MM.1S (cell line): Measurements from ENCODE around the gene OR51E1.

Experiments used
- DNase-seq: peaks from one replicate; pipeline ENCODE4 v3.0.0-alpha.2; 2015
- H2AFZ ChIP-seq: fragments of 300-600 bp; sonication (generic); 2 replicates; pipeline ENCODE4 v1.6.0; 2016; ENCODE audit warnings: antibody characterized with exemption, low read length
- H3F3A ChIP-seq: fragments of 300-600 bp; sonication (generic); 2 replicates; pipeline ENCODE4 v1.6.1; 2016; ENCODE audit warnings: mild to moderate bottlenecking, antibody characterized with exemption, low read length, moderate library complexity, mixed read lengths; ENCODE audit not compliant: insufficient read depth
- H3K27ac ChIP-seq: fragments of 300-600 bp; sonication (generic); 2 replicates; pipeline ENCODE4 v1.5.1; 2016; ENCODE audit warnings: mild to moderate bottlenecking, low read length
- H3K27me3 ChIP-seq: fragments of 300-600 bp; sonication (generic); replicated peaks from 2 replicates; pipeline ENCODE4 v1.6.0; 2016; ENCODE audit warnings: low read length; ENCODE audit not compliant: insufficient read depth
- H3K36me3 ChIP-seq: fragments of 300-600 bp; sonication (generic); replicated peaks from 2 replicates; pipeline ENCODE4 v1.6.1; 2016; ENCODE audit warnings: mild to moderate bottlenecking, low read length, mixed read lengths; ENCODE audit not compliant: insufficient read depth
- H3K4me1 ChIP-seq: fragments of 300-600 bp; sonication (generic); 2 replicates; pipeline ENCODE4 v1.6.1; 2016; ENCODE audit warnings: low read length, mixed read lengths
- H3K4me2 ChIP-seq: fragments of 300-600 bp; sonication (generic); 2 replicates; pipeline ENCODE4 v1.6.0; 2016; ENCODE audit warnings: low read depth, low read length
- H3K4me3 ChIP-seq: fragments of 300-600 bp; sonication (generic); 2 replicates; pipeline ENCODE4 v1.5.1; 2016; ENCODE audit warnings: low read length, mixed read lengths
- H3K79me2 ChIP-seq: fragments of 300-600 bp; sonication (generic); 2 replicates; pipeline ENCODE4 v1.6.1; 2016; ENCODE audit warnings: mixed run types, low read length, mixed read lengths
- H3K9ac ChIP-seq: fragments of 300-600 bp; sonication (generic); 2 replicates; pipeline ENCODE4 v1.6.1; 2016; ENCODE audit warnings: low read length, mixed read lengths
- H3K9me2 ChIP-seq: fragments of 300-600 bp; sonication (generic); replicated peaks from 2 replicates; pipeline ENCODE4 v1.6.1; 2016; ENCODE audit warnings: mild to moderate bottlenecking, low read length, mixed read lengths; ENCODE audit not compliant: insufficient read depth
- H3K9me3 ChIP-seq: fragments of 300-600 bp; sonication (generic); replicated peaks from 2 replicates; pipeline ENCODE4 v1.6.1; 2016; ENCODE audit warnings: mild to moderate bottlenecking, low read length, mixed read lengths; ENCODE audit not compliant: insufficient read depth
- H4K20me1 ChIP-seq: fragments of 300-600 bp; sonication (generic); 2 replicates; pipeline ENCODE4 v1.6.1; 2016; ENCODE audit warnings: mild to moderate bottlenecking, low read length, moderate library complexity, mixed read lengths; ENCODE audit not compliant: insufficient read depth
- CTCF ChIP-seq: fragments of 300-600 bp; sonication (generic); IDR thresholded peaks from 2 replicates; pipeline ENCODE4 v1.5.1; 2016; ENCODE audit warnings: antibody characterized with exemption, low read length, mixed read lengths
- EZH2 ChIP-seq: fragments of 300-600 bp; sonication (generic); optimal IDR thresholded peaks from 2 replicates; pipeline ENCODE3; 2017; ENCODE audit warnings: low read depth, mild to moderate bottlenecking, antibody characterized with exemption, low read length, mixed read lengths
- EZH2phosphoT487 ChIP-seq: fragments of 300-600 bp; sonication (generic); IDR thresholded peaks from 2 replicates; pipeline ENCODE4 v1.6.1; 2018; ENCODE audit warnings: antibody characterized with exemption, low read length

OR51E1 gene

GRCh38 chr11:4607096-4607495 lies 36.7 kb upstream of the OR51E1 start:
- Histone ChIP-seq H3K27me3 (no peaks in the 10 kb centered on the region), H3K79me2 (no peaks in the 10 kb centered on the region), H4K20me1 (no peaks in the 10 kb centered on the region), H3K9me2 (no peaks in the 10 kb centered on the region), H3K4me1 (no peaks in the 10 kb centered on the region; the same call in 1 of the 2 replicates), H3K27ac (no peak overlapping the region), H2AFZ (peak overlapping the region; percentile 79), H3K9ac (peak overlapping the region; percentile 78; the same call in 1 of the 2 replicates), H3K4me2 (peak overlapping the region; percentile 86), H3K9me3 (no peaks in the 10 kb centered on the region), H3K4me3 (peak overlapping the region; percentile 75), H3K36me3 (no peaks in the 10 kb centered on the region), H3F3A (peaks cover 6% of the 10 kb centered on the region; the same call in 1 of the 2 replicates)
- TF ChIP-seq EZH2phosphoT487: no peak
- no peak for TF ChIP-seq EZH2
- TF ChIP-seq CTCF: no peak
- no peak for DNase-seq

- no peaks in the 10 kb centered on the region for H3K27me3 ChIP-seq
- H3F3A ChIP-seq: peaks cover 6% of the 10 kb centered on the region; the same call in 1 of the 2 replicates
- peak within 1 kb of the TSS; percentile 78 for H3K9ac ChIP-seq
Measured at GRCh38 chr11:4607781-4608666, 35.8 kb upstream of the OR51E1 start, which contains the start of gene TRIM68. Gene TRIM68 (minus strand): TSS chr11:4608231. CDS start chr11:4605504, 2,727 bp downstream.

GRCh38 chr11:4610258-4610935 lies 33.4 kb upstream of the OR51E1 start:
- no peaks in the 10 kb centered on the region for H3K79me2 ChIP-seq
- TF ChIP-seq EZH2phosphoT487 (no peak), EZH2 (no peak), CTCF (no peak)
- peak; percentile 10 for DNase-seq
- H3K27me3 ChIP-seq: no peaks in the 10 kb centered on the region
- H3K4me1 ChIP-seq: no peaks in the 10 kb centered on the region; the same call in 1 of the 2 replicates
- H3K4me2 ChIP-seq: peak overlapping the region; percentile 51
- peaks cover 6% of the 10 kb centered on the region; the same call in 1 of the 2 replicates for H3F3A ChIP-seq
- no peaks in the 10 kb centered on the region for H3K36me3 ChIP-seq
- no peaks in the 10 kb centered on the region for H3K9me2 ChIP-seq
- H3K9ac ChIP-seq: no peak overlapping the region
- H3K9me3 ChIP-seq: no peaks in the 10 kb centered on the region
- H2AFZ ChIP-seq: peak overlapping the region; percentile 65
- no peaks in the 10 kb centered on the region for H4K20me1 ChIP-seq
- no peak overlapping the region for H3K27ac ChIP-seq
- H3K4me3 ChIP-seq: peak overlapping the region; percentile 3; the same call in 1 of the 2 replicates

More at GRCh38 chr11:4607781-4608666, 35.8 kb upstream of the OR51E1 start, which contains the start of gene TRIM68:
- H3K4me1 ChIP-seq: no peaks in the 10 kb centered on the region; the same call in 1 of the 2 replicates
- TF ChIP-seq EZH2phosphoT487 (no peak), CTCF (no peak), EZH2 (no peak)
- no peaks in the 10 kb centered on the region for H3K79me2 ChIP-seq
- no peaks in the 10 kb centered on the region for H3K36me3 ChIP-seq
- H3K4me2 ChIP-seq: peak within 1 kb of the TSS; percentile 86
- no peaks in the 10 kb centered on the region for H3K9me3 ChIP-seq
- peak within 1 kb of the TSS; percentile 79 for H2AFZ ChIP-seq
- no peaks in the 10 kb centered on the region for H3K9me2 ChIP-seq
- H3K4me3 ChIP-seq: peak within 1 kb of the TSS; percentile 75
- peak within 1 kb of the TSS; percentile 64; the same call in 1 of the 2 replicates for H3K27ac ChIP-seq
- DNase-seq: peak; percentile 96
- H4K20me1 ChIP-seq: no peaks in the 10 kb centered on the region
